ENCODE results near the gene RAB40A.

DNA sequence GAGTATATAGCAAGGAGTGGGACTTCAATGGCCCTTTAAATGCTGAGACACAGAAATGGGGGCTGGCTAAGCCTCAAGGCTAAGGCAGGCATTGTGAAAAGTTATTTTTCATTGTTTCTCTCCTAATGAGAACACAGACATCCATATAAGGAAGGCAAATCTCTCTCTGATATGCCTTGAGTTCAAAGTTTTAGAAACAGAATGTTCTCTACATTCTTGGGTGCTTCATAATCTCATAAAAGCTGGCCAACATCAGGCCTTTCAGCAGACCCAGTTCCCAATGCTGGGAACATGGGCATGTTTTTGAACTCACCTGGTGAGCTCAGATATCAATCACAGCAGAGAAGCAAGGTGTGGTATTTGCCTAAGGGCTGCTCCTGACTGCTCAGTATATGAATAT is 19.4 kb upstream of the RAB40A start:
- TF ChIP-seq, protein P1, sequence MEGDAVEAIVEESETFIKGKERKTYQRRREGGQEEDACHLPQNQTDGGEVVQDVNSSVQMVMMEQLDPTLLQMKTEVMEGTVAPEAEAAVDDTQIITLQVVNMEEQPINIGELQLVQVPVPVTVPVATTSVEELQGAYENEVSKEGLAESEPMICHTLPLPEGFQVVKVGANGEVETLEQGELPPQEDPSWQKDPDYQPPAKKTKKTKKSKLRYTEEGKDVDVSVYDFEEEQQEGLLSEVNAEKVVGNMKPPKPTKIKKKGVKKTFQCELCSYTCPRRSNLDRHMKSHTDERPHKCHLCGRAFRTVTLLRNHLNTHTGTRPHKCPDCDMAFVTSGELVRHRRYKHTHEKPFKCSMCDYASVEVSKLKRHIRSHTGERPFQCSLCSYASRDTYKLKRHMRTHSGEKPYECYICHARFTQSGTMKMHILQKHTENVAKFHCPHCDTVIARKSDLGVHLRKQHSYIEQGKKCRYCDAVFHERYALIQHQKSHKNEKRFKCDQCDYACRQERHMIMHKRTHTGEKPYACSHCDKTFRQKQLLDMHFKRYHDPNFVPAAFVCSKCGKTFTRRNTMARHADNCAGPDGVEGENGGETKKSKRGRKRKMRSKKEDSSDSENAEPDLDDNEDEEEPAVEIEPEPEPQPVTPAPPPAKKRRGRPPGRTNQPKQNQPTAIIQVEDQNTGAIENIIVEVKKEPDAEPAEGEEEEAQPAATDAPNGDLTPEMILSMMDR (IDR thresholded peaks at IDR 0.05 in 8 of 11, conservative IDR thresholded peaks at IDR 0.05 in 3 of 11), result no peak
- TF ChIP-seq POLR2AphosphoS5 (IDR thresholded peaks at IDR 0.05), result peak in 1 of 3 donors; percentile 15
- TF ChIP-seq POLR2A (IDR thresholded peaks at IDR 0.05), result no peak
